Measurements from ENCODE around the gene NOP16. TPM values are rescaled to one million over a fixed set of nuclear protein-coding genes. Genes with fewer than 3 reads are reported as not detected.
A peak's percentile ranks its signal among the peaks of the same experiment; 100 is the strongest.

NOP16 gene
- total RNA-seq, 8 experiments from 2014 or later: 14.6 to 95.0 (median 22.7) TPM

GRCh38 chr5:176373100-176373818 lies 15.1 kb downstream of the NOP16 start:
- ATAC-seq (replicated peaks in 6 of 8): peak in 1 of 8 experiments; percentile 52
- WGBS, 10 experiments: 57 to 100% (median 93%) methylated on average over 2 to 7 of the region's 7 CpGs
- in situ Hi-C loops (cut with MboI; ENCODE audit: low pct_unique_long_range_greater_than_20kb in 2 of 9, low sequenced_read_pairs in 9 of 9, unreplicated experiment in 9 of 9): no loop called here
- Histone ChIP-seq H3K4me1 (replicated peaks in 1 of 2) (no peaks in the 10 kb centered on the region), H3K4me3 (no peak overlapping the region), H3K27ac (no peak overlapping the region)

DNA sequence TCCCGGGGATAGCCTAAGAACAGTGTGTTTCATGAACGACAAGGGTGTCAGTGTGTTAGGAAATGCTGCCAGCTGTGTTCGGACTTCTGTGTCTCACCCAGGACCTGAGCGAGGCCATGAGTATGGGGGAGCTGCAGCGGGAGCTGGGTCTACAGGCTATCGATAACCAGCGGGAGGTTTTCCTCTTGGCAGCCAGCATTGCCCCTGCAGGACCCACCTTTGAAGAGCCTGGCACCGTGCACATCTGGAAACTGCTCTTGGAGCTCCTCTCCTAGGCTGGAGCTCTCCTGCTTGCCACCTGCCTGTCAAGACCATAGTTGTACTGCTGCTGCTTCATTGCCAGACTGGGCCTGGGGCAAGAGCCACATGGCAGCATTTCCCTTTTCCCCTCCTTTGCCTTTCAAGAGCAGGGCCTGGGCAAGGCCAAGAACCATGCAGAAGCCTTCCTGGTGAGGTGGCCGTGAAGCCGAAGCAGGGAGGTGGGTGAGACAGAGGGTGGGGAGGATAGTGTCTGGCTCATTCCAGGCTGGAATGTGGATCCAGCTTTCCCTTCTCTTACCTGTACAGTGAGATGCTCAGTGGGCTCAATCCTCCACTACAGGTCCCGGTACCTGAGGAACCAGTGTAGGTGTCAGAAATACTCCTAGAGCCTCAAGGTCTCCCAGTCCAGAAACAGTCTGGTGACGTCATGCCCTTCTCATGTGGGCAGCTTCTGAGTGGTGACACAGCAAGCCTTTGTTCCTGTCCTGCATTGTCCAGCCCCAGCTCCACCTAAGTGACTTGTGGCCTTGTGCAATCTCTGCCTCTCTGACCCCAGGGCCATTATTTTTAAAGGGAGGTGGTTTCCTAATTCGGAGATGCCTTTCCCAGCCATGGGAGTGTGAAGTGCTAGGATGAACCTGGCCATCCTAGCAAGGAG lies 16.5 kb downstream of the NOP16 start:
- Histone ChIP-seq H3K4me3 (no peak overlapping the region), H3K4me1 (replicated peaks in 1 of 2) (no peaks in the 10 kb centered on the region), H3K27ac (no peak overlapping the region)
- peak in 4 of 8 experiments; percentile 12 to 65 (median 44) for ATAC-seq (replicated peaks in 6 of 8)
- WGBS, 10 experiments: 60 to 100% (median 90%) methylated on average over 1 to 9 of the region's 13 CpGs; no CpG with 5 or more reads in 5 of the 10 experiments
- in situ Hi-C loops (cut with MboI; ENCODE audit: low pct_unique_long_range_greater_than_20kb in 2 of 9, low sequenced_read_pairs in 9 of 9, unreplicated experiment in 9 of 9): no loop called here

GRCh38 chr5:176369934-176370711 lies 18.3 kb downstream of the NOP16 start:
- no peak for ATAC-seq (replicated peaks in 6 of 8)
- peaks cover 4 to 6% of the 10 kb centered on the region in 2 donors for H3K4me1 ChIP-seq (replicated peaks in 1 of 2)
- H3K27ac ChIP-seq: no peak overlapping the region
- WGBS, 10 experiments: 76 to 100% (median 99%) methylated on average over 1 to 5 of the region's 8 CpGs
- in situ Hi-C loops (cut with MboI; ENCODE audit: low pct_unique_long_range_greater_than_20kb in 2 of 9, low sequenced_read_pairs in 9 of 9, unreplicated experiment in 9 of 9): no loop called here
- H3K4me3 ChIP-seq: no peak overlapping the region

DNA sequence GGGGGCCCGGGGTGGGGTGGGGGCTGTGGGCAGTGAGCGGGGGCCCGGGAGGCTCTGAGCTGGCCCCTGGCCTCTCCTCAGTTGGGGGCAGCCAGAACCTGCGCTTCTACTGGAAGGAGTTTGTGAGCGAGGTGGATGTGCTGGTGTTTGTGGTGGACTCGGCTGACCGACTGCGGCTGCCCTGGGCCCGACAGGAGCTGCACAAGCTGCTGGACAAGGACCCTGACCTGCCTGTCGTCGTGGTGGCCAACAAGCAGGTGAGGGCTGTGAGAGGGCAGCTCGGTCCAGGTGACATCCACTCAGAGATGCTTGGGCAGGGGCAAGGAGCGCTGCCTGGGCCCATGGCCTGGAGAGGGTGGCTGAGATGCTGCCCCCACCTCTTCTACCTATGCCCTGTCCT lies 19.7 kb downstream of the NOP16 start:
- Histone ChIP-seq H3K27ac (no peak overlapping the region), H3K4me3 (no peak overlapping the region), H3K4me1 (replicated peaks in 1 of 2) (peaks cover 7 to 9% of the 10 kb centered on the region in 2 donors)
- ATAC-seq (replicated peaks in 6 of 8): no peak
- in situ Hi-C loops (cut with MboI; ENCODE audit: low pct_unique_long_range_greater_than_20kb in 2 of 9, low sequenced_read_pairs in 9 of 9, unreplicated experiment in 9 of 9): no loop called here
- 95 to 100% (median 100%) methylated on average over 1 to 4 of the region's 13 CpGs; no CpG with 5 or more reads in 7 of the 10 experiments for WGBS, 10 experiments

GRCh38 chr5:176366232-176366894 lies 22.0 kb downstream of the NOP16 start:
- Histone ChIP-seq H3K4me3 (peak overlapping the region; percentile 63 to 93 (median 85)), H3K4me1 (replicated peaks in 1 of 2) (peaks cover 7 to 9% of the 10 kb centered on the region in 2 donors), H3K27ac (peak overlapping the region in 1 of 2 donors; percentile 74)
- ATAC-seq (replicated peaks in 6 of 8): no peak
- in situ Hi-C loops (cut with MboI; ENCODE audit: low pct_unique_long_range_greater_than_20kb in 2 of 9, low sequenced_read_pairs in 9 of 9, unreplicated experiment in 9 of 9): no loop called here
- 18 to 100% (median 65%) methylated on average over 2 to 14 of the region's 38 CpGs; no CpG with 5 or more reads in 4 of the 10 experiments for WGBS, 10 experiments

DNA sequence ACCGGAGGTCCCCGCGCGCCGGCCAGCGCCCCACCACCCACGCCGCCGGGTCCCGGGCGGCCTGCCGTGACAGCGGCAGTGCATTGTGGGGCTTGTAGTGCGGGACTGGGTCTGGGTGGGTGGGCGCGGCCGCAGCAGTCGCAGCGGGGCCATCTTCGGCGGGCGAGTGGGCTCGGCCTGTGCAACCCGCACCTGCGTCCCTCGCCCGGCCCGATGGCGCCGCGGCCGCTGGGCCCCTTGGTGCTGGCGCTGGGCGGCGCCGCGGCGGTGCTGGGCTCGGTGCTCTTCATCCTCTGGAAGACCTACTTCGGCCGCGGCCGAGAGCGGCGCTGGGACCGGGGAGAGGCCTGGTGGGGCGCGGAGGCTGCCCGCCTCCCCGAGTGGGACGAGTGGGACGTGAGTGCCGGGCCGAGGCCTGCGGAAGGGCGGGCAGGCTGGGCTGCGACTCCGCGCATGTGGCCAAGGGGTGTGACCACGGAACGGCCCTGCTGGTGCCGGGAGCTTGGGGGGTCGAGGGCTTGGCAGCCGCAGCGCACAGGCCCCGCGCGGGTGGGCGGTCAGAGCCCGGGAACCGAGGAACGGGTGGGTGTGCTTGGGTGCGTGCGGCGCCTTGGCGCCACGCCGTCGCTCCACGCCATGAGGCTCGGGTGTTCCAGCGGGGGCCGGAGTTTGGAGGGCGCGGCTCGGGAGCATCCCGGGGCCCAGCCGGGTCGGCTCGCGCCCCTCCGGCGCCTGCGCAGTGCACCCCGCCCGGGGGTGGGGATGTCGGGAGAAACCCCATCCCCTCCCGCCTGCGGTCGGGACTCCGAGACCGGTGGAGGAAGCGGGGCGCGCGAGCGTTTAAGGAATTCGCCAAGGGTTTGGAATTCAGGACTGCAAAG lies 22.8 kb downstream of the NOP16 start, which contains the start of gene ARL10:
Gene ARL10, plus strand, starts transcription at position 137 of the 881 bp plus-strand sequence. Its CDS starts 77 bp downstream, at position 214.
- H3K27ac ChIP-seq: peak within 1 kb of the TSS; percentile 59 to 74
- in situ Hi-C loops (cut with MboI; ENCODE audit: low pct_unique_long_range_greater_than_20kb in 2 of 9, low sequenced_read_pairs in 9 of 9, unreplicated experiment in 9 of 9): no loop called here
- peak within 1 kb of the TSS; percentile 63 to 93 (median 85) for H3K4me3 ChIP-seq
- H3K4me1 ChIP-seq (replicated peaks in 1 of 2): peaks cover 9 to 10% of the 10 kb centered on the region in 2 donors
- peak; percentile 54 to 69 (median 58) for ATAC-seq (replicated peaks in 6 of 8)
- WGBS, 10 experiments: 0% methylated on average over 1 to 29 of the region's 108 CpGs; no CpG with 5 or more reads in 5 of the 10 experiments

DNA sequence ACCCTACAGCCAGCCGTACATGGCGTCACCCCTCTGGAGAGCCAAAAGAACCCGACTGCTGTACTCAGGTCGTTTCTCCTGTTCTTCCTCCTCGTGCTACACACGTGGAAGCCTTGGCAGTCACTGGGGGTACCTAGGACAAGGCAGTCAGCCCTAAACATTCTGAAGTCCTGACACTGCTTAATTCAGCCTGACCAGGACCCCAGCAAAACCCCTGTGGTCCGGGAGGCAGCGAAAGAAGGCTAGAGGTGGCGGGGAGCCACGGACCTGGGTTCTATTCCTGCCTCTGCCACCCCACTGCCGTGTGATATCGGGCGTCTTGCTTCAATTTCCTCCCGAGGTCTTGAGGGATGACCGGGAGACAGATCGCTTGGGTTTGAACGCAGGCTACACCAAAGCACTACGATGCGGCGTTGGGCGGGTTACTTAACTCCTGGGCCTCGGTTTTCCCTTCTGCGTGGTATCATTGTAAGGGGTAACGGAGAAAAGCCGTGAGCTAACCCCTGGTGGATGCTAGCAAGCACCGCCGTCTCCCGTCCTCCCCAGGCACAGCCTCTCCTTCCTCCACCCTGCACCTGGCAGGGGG lies 23.5 kb downstream of the NOP16 start:
- in situ Hi-C loops (cut with MboI; ENCODE audit: low pct_unique_long_range_greater_than_20kb in 2 of 9, low sequenced_read_pairs in 9 of 9, unreplicated experiment in 9 of 9): no loop called here
- ATAC-seq (replicated peaks in 6 of 8): no peak
- H3K4me1 ChIP-seq (replicated peaks in 1 of 2): peaks cover 15 to 16% of the 10 kb centered on the region in 2 donors
- whole genome bisulfite sequencing, 10 experiments: 0 to 40% (median 32%) methylated on average over 1 to 6 of the region's 28 CpGs; no CpG with 5 or more reads in 6 of the 10 experiments
- H3K4me3 ChIP-seq: peak overlapping the region; percentile 63 to 93 (median 85)
- peak overlapping the region; percentile 34 to 74 for H3K27ac ChIP-seq

- Histone ChIP-seq H3K27ac (no peak overlapping the region), H3K4me1 (replicated peaks in 1 of 2) (peaks cover 15 to 17% of the 10 kb centered on the region in 2 donors), H3K4me3 (peak overlapping the region in 4 of 5 donors; percentile 67 to 90 (median 71))
- ATAC-seq (replicated peaks in 6 of 8): no peak
- WGBS, 10 experiments: 56 to 100% (median 76%) methylated on average over 1 to 7 of the region's 8 CpGs; no CpG with 5 or more reads in 5 of the 10 experiments
- in situ Hi-C loops (cut with MboI; ENCODE audit: low pct_unique_long_range_greater_than_20kb in 2 of 9, low sequenced_read_pairs in 9 of 9, unreplicated experiment in 9 of 9): no loop called here
Observed at GRCh38 chr5:176362233-176362490, 26.2 kb downstream of the NOP16 start.

- in situ Hi-C loops (cut with MboI; ENCODE audit: low pct_unique_long_range_greater_than_20kb in 2 of 9, low sequenced_read_pairs in 9 of 9, unreplicated experiment in 9 of 9): no loop called here
- WGBS, 10 experiments: 0 to 33% (median 3%) methylated on average over 1 to 19 of the region's 56 CpGs; no CpG with 5 or more reads in 4 of the 10 experiments
- peak within 1 kb of the TSS; percentile 70 to 91 for H3K27ac ChIP-seq
- H3K4me3 ChIP-seq: peak within 1 kb of the TSS; percentile 67 to 98 (median 72)
- ATAC-seq (replicated peaks in 6 of 8): peak; percentile 71 to 90 (median 87)
- peaks cover 15% of the 10 kb centered on the region in 2 donors for H3K4me1 ChIP-seq (replicated peaks in 1 of 2)
Observed at GRCh38 chr5:176361437-176362232, 26.8 kb downstream of the NOP16 start, which contains the start of gene KIAA1191. Gene KIAA1191, minus strand, starts transcription at chr5:176361764. Its CDS starts 2,256 bp downstream, at chr5:176359508.

GRCh38 chr5:176360894-176361436 lies 27.4 kb downstream of the NOP16 start:
- no peak for ATAC-seq (replicated peaks in 6 of 8)
- in situ Hi-C loops (cut with MboI; ENCODE audit: low pct_unique_long_range_greater_than_20kb in 2 of 9, low sequenced_read_pairs in 9 of 9, unreplicated experiment in 9 of 9): no loop called here
- H3K27ac ChIP-seq: peak overlapping the region; percentile 70 to 91
- H3K4me1 ChIP-seq (replicated peaks in 1 of 2): peaks cover 9 to 12% of the 10 kb centered on the region in 2 donors
- WGBS, 10 experiments: 0 to 30% (median 4%) methylated on average over 1 to 7 of the region's 27 CpGs; no CpG with 5 or more reads in 1 of the 10 experiments
- H3K4me3 ChIP-seq: peak overlapping the region; percentile 67 to 98 (median 72)

All from motor neuron (in vitro differentiated cells).